Ovary (tissue), 3 donors: ENCODE measurements around the gene NCAM1.

Source experiments
- EP300 ChIP-seq: sonication (generic); formaldehyde crosslinking; IDR thresholded peaks from one replicate; pipeline ENCODE4 v1.6.1; 2017; ENCODE audit warnings: antibody characterized with exemption
- POLR2A ChIP-seq: fragments of 450-650 bp; IDR thresholded peaks from one replicate; pipeline ENCODE4 v1.6.1; 2017; ENCODE audit warnings: antibody characterized with exemption, mild to moderate bottlenecking, moderate library complexity
- TF ChIP-seq, protein P1 (sequence below), 3 donors: fragments of 450-650 bp in 2 of 3; fragments of 200-600 bp in 1 of 3; IDR thresholded peaks; one replicate each; pipeline versions ENCODE4 v1.5.1 to v1.8.0; 2016 to 2022; ENCODE audit warnings: antibody characterized with exemption in 3 of 3, mild to moderate bottlenecking in 1 of 3
- donor health status: DM: no; HTN: no; CAD: no.

DNA sequence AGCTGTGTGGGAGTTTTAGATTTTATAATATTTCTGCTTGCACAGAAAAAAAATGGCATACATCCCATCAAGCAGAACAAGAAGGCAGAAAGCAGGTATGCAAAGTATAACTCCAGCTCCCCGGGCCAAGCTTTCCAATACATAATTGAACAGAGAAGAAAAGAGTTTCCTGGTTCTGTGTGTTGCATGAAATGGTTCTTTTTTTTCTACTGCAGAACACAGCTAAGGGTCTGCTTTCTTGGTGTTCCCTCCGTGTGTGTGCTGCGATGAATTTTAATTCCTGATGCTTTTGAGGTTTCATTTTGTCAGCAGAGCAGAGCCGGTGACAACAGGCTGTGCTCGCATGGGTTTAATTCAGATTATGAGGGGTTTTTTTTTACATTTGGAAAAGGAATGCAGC lies 282.5 kb downstream of the NCAM1 start:
- TF ChIP-seq, protein P1, sequence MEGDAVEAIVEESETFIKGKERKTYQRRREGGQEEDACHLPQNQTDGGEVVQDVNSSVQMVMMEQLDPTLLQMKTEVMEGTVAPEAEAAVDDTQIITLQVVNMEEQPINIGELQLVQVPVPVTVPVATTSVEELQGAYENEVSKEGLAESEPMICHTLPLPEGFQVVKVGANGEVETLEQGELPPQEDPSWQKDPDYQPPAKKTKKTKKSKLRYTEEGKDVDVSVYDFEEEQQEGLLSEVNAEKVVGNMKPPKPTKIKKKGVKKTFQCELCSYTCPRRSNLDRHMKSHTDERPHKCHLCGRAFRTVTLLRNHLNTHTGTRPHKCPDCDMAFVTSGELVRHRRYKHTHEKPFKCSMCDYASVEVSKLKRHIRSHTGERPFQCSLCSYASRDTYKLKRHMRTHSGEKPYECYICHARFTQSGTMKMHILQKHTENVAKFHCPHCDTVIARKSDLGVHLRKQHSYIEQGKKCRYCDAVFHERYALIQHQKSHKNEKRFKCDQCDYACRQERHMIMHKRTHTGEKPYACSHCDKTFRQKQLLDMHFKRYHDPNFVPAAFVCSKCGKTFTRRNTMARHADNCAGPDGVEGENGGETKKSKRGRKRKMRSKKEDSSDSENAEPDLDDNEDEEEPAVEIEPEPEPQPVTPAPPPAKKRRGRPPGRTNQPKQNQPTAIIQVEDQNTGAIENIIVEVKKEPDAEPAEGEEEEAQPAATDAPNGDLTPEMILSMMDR (IDR thresholded peaks at IDR 0.05), result no peak
- TF ChIP-seq EP300 (no peak), POLR2A (no peak)
